K562 (cell line): ENCODE data around the gene NPDC1. TPM values are rescaled to one million over a fixed set of nuclear protein-coding genes. Genes with fewer than 3 reads are reported as not detected.
A peak's percentile ranks its signal among the peaks of the same experiment; 100 is the strongest.

ENCODE experiments used
- CREM ChIP-seq: IDR thresholded peaks from 2 replicates; pipeline ENCODE4 v1.6.1; 2014; ENCODE audit warnings: antibody characterized with exemption, low read depth
- DIDO1 ChIP-seq: fragments of 450-650 bp; IDR thresholded peaks from 2 replicates; pipeline ENCODE4 v1.6.1; 2016; ENCODE audit warnings: low read depth, missing biosample characterization, missing genetic modification characterization
- EGR1 ChIP-seq: fragments of 450-650 bp; conservative IDR thresholded peaks from 2 replicates; pipeline ENCODE4 v1.6.1; 2017; ENCODE audit warnings: mild to moderate bottlenecking
- ELK1 ChIP-seq: sonication (generic); formaldehyde crosslinking; IDR thresholded peaks from 2 replicates; pipeline ENCODE4 v1.8.1; 2022; ENCODE audit warnings: missing genetic modification reagents
- HMGN3 ChIP-seq: IDR thresholded peaks from 2 replicates; pipeline ENCODE4 v1.6.1; 2011; ENCODE audit warnings: borderline replicate concordance, low read depth, mild to moderate bottlenecking, mixed read lengths, low read length; ENCODE audit not compliant: insufficient read length; ENCODE audit errors: extremely low read depth
- NFRKB ChIP-seq: fragments of 450-650 bp; IDR thresholded peaks from 2 replicates; pipeline ENCODE4 v1.6.1; 2016; ENCODE audit warnings: low read depth
- NONO ChIP-seq, 2 experiments: fragments of 200-400 bp in 1 of 2; fragments of 450-650 bp in 1 of 2; formaldehyde crosslinking in 1 of 2; IDR thresholded peaks; 2 replicates each; pipeline ENCODE4 v1.6.1; 2017; ENCODE audit warnings: low read depth in 2 of 2, mild to moderate bottlenecking in 2 of 2, moderate library complexity in 2 of 2, low read length in 1 of 2
- RAD21 ChIP-seq, 2 experiments: fragments of 250-450 bp in 1 of 2; fragments of 450-650 bp in 1 of 2; sonication (Bioruptor Pico) in 1 of 2; formaldehyde crosslinking in 1 of 2; IDR thresholded peaks in 1 of 2; conservative IDR thresholded peaks in 1 of 2; 2 replicates each; pipeline versions ENCODE4 v1.4.0 to v1.8.0; 2020 to 2022; ENCODE audit warnings: mild to moderate bottlenecking in 2 of 2, moderate library complexity in 1 of 2
- RFX7 ChIP-seq: fragments of 250-450 bp; sonication (Bioruptor Pico); IDR thresholded peaks from 2 replicates; pipeline ENCODE4 v1.5.1; 2021; ENCODE audit warnings: mild to moderate bottlenecking
- RNF2 ChIP-seq: sonication (generic); IDR thresholded peaks from 2 replicates; pipeline ENCODE4 v1.6.1; 2016
- TGIF2 ChIP-seq: sonication (generic); formaldehyde crosslinking; IDR thresholded peaks from 2 replicates; pipeline ENCODE4 v1.8.1; 2022; ENCODE audit warnings: mild to moderate bottlenecking, missing genetic modification reagents, moderate library complexity
- XRCC5 ChIP-seq: fragments of 200-400 bp; formaldehyde crosslinking; IDR thresholded peaks from 2 replicates; pipeline ENCODE4 v1.6.1; 2017; ENCODE audit warnings: low read depth, mild to moderate bottlenecking, low read length
- ZBTB33 ChIP-seq: sonication (generic); formaldehyde crosslinking; IDR thresholded peaks from 2 replicates; pipeline ENCODE4 v1.8.1; 2023; ENCODE audit warnings: mild to moderate bottlenecking, missing genetic modification reagents
- ZFPM2 ChIP-seq: fragments of 250-450 bp; sonication (Bioruptor Pico); IDR thresholded peaks from 2 replicates; pipeline ENCODE4 v1.5.1; 2022; ENCODE audit warnings: mild to moderate bottlenecking
- ZNF347 ChIP-seq: fragments of 450-650 bp; formaldehyde crosslinking; IDR thresholded peaks from 2 replicates; pipeline ENCODE4 v1.4.0; 2020; ENCODE audit warnings: low read depth, mild to moderate bottlenecking, moderate library complexity
- polyA plus RNA-seq, 8 experiments: library from polyadenylated mRNA; depleted of rRNA in 4 of 8; stranded (reverse) in 5 of 8; unstranded in 3 of 8; fragments of >200 nt; fragmentation: Nextera tagmentation in 2 of 8; fragmentation: Illumina TruSeq in 1 of 8; extraction: Ambion mirVana in 2 of 8; extraction: Trizol in 1 of 8; gene quantifications; 2 replicates each; pipeline versions ENCODE4 v1.2.1 to v1.2.3, GENCODE V29; 2011 to 2014; ENCODE audit warnings: inconsistent platforms in 1 of 8, missing spikeins in 1 of 8
- total RNA-seq, 7 experiments: library from RNA; depleted of rRNA in 6 of 7; stranded (reverse); fragments of >200 nt in 6 of 7; fragmentation: Illumina TruSeq in 2 of 7; extraction: Trizol in 2 of 7; gene quantifications; 2 replicates each; pipeline versions ENCODE4 v1.2.1 to v1.2.3, GENCODE V29; 2011 to 2021; ENCODE audit warnings: low replicate concordance in 1 of 7
- TF ChIP-seq, protein P1 (sequence below): fragments of 150-350 bp; IDR thresholded peaks from 2 replicates; pipeline ENCODE4 v1.6.1; 2014; ENCODE audit warnings: low read depth, mild to moderate bottlenecking, low read length, borderline replicate concordance
- TF ChIP-seq, protein P2 (sequence below): fragments of 250-450 bp; sonication (Bioruptor Pico); IDR thresholded peaks from 2 replicates; pipeline ENCODE4 v1.5.1; 2021; ENCODE audit warnings: mild to moderate bottlenecking

NPDC1 gene
- total and polyA plus RNA-seq, 9 of the 15 experiments (the other 6 are each of a cell fraction or from before 2014, with no cell fraction given): 0.06 to 2.1 (median 0.53) TPM; not detected in 3

DNA sequence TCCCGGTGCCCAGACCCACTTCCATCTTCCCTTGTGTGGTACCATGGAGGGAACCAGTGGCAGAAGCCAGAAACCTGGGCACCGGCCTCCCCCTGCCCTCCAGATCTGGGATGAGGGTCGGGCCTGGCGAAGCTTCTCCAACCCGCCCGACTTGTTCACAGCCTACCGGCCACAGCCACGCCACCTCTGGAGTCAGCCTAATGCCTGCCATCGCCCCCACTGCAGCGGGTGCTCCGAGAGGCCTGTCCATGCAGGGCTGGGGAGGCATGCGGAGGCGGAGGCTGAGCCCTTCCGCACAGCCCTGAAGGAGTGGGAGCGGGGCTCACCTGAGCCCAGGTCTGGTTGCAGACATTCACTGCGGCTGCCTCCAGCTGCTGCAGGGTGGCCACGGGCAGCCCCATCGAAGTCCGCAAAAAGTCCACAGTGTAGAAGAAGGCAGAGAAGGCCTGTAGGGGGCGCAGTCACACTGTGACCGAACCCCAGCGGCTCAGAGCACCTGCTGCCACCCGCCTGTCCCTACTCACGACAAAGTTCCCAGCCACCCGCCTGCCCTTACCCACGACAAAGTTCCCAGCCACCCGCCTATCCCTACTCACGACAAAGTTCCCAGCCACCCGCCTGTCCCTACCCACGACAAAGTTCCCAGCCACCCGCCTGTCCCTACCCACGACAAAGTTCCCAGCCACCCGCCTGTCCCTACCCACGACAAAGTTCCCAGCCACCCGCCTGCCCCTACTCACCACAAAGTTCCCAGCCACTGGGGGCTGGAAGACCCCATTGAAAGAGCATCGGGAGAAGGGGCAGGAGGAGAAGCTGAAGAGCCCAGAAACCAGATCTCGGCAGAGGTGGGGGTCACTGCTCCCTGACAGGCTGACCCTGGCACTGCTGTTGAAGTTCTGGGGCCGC lies 3.8 kb upstream of the NPDC1 start (continued):
- TF ChIP-seq ELK1 (CRISPR knock-in tag) (no peak), NFRKB (no peak), RFX7 (CRISPR knock-in tag) (no peak), CREM (peak; percentile 23; the same call in 1 of the 2 replicates), ZFPM2 (no peak), NONO (IDR thresholded peaks at IDR 0.05; ENCODE audit: low read depth in 2 of 2, low read length in 1 of 2) (no peak), RNF2 (no peak), TGIF2 (CRISPR knock-in tag) (no peak), DIDO1 (no peak), RAD21 (CRISPR knock-in tag; conservative IDR thresholded peaks at IDR 0.05 in 1 of 2, IDR thresholded peaks at IDR 0.05 in 1 of 2) (peak; percentile 29 to 68; a peak in 3 of 4 replicates), HMGN3 (peak; percentile 24), ZBTB33 (CRISPR knock-in tag) (no peak), ZNF347 (CRISPR knock-in tag) (no peak), XRCC5 (0 out of 2 replicates have a peak, but pooled peaks have one; percentile 43), EGR1 (0 out of 2 replicates have a peak, but pooled peaks have one; percentile 6)
- TF ChIP-seq, protein P1, sequence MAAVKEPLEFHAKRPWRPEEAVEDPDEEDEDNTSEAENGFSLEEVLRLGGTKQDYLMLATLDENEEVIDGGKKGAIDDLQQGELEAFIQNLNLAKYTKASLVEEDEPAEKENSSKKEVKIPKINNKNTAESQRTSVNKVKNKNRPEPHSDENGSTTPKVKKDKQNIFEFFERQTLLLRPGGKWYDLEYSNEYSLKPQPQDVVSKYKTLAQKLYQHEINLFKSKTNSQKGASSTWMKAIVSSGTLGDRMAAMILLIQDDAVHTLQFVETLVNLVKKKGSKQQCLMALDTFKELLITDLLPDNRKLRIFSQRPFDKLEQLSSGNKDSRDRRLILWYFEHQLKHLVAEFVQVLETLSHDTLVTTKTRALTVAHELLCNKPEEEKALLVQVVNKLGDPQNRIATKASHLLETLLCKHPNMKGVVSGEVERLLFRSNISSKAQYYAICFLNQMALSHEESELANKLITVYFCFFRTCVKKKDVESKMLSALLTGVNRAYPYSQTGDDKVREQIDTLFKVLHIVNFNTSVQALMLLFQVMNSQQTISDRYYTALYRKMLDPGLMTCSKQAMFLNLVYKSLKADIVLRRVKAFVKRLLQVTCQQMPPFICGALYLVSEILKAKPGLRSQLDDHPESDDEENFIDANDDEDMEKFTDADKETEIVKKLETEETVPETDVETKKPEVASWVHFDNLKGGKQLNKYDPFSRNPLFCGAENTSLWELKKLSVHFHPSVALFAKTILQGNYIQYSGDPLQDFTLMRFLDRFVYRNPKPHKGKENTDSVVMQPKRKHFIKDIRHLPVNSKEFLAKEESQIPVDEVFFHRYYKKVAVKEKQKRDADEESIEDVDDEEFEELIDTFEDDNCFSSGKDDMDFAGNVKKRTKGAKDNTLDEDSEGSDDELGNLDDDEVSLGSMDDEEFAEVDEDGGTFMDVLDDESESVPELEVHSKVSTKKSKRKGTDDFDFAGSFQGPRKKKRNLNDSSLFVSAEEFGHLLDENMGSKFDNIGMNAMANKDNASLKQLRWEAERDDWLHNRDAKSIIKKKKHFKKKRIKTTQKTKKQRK: no peak
- TF ChIP-seq, protein P2, sequence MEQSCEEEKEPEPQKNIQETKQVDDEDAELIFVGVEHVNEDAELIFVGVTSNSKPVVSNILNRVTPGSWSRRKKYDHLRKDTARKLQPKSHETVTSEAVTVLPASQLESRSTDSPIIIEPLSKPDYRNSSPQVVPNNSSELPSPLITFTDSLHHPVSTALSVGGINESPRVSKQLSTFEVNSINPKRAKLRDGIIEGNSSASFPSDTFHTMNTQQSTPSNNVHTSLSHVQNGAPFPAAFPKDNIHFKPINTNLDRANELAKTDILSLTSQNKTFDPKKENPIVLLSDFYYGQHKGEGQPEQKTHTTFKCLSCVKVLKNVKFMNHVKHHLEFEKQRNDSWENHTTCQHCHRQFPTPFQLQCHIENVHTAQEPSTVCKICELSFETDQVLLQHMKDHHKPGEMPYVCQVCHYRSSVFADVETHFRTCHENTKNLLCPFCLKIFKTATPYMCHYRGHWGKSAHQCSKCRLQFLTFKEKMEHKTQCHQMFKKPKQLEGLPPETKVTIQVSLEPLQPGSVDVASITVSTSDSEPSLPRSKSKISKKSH (CRISPR knock-in tag): no peak
